HL-60/S4 treated with phorbol 12-myristate 13-acetate at 8.2 ng/mL for 4 days and 3 days (cell line): ENCODE results near the gene TSHZ3.

Source experiments
- in situ Hi-C: fragments of 300-500 bp; cut with MboI; formaldehyde crosslinking; loops from 2 replicates; pipeline ENCODE4 v1.15.0; 2022; ENCODE audit warnings: low sequenced_read_pairs

Gene TSHZ3

DNA sequence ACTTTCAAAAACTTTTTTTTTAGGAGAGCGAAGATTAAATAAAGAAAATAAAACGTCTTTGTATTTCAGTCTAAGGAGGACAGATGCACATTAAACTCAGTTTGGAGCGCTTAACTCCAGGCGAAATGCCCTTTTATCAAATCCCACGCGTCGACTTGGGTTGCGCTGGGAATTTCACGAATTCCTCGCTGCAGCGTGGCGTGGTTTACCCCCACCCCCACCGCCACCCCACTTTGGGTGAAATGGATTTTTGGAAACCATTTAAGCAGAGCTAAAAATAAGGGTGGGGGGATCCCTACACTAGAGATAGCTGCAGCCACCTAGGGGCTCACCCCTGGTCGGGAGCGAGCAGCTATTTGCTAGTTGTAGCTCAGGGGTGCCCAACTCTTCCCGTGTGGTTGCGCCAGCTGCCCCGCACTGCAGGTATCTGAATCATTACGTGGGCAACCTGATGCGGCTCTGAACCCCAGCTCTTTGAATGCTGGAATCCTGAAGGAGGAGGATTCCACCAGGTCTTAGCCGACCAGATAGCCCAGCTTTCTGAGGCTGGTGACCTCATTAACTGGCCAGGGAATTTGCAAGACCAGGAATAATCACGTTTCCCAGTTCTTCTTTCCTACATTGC is 6.5 kb upstream of the TSHZ3 start:
- in situ Hi-C loops, result no loop called here

DNA sequence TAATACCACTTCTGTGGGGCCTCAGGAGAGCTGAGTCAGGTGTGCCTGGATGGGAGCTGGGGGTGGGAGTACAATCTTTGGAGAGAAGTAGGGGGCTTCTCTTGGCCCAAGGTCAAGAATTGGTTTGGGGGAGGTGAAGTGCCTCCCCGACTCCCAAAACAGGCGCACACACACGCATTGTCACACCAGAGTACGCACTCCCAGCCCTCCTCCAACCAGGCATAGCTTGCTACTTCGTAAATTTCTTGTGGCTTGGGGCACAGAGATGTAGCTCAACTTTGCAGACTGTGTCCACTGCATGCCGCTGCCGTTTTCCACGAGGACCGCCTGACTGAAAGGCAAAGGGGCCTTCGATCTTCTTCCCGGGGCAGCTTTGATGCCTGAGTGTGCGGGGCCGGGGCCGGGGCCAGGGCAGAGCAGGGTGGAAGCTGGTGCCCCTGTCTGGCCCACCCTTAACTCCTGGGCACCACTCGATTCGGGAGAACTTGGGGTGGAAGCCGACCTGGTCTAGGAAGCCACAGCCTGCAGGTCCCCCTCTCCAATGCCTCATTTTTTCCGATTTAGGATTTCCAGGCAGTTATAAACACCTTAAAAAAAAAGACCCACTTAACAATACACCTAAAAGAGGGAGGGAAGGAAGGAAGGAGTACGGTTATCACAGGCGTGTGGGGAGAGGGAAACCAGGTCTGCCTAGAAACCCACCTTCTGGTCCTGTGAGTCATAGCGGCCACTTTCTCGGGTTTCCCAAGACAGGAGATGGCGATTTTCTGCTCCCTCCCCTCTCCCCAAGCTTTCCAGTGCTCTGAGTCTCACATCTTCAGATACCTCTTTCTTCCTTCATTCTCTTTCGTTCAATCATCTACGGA is 5.8 kb upstream of the TSHZ3 start:
- in situ Hi-C loops, result no loop called here

DNA sequence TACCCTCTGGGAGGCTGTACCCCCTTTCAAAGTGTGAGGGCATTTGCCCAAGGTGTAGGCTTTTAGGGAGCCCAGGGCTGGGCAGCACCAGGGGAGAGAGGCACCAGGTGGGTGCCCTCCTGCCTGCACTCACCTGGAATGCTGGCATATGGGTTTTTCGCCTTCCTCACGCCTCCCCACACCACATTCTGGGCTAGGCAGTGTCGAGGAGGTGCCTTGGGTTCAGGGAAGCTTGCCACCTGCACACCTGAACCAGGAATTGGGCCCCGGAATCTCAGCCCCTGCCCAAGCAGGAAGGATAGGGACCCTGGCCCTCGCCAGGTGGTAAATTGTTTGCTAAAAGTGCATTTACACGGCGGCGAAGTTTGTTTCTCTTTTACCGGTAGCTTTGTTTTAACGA is 5.1 kb upstream of the TSHZ3 start:
- in situ Hi-C loops, result no loop called here

DNA sequence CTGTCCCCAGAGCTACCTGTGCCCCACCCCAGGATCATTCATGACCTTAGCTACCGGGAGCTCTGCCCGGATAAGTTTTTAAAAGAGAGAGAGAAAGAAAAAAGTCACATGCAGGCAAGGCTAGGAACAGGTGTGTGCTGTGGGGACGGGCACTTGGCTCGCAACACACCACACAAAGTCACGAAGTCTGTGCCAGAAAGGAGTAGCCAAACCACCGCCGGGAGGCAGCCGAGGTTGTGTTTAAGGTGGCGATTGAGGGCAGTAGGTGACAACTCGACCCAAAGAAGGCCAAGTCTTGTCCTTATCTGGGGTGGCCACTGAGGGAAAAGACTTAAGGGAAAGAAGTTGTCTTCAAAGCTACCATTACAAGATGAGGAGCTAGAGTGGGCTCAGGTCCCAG is 4.6 kb upstream of the TSHZ3 start:
- in situ Hi-C loops, result no loop called here

DNA sequence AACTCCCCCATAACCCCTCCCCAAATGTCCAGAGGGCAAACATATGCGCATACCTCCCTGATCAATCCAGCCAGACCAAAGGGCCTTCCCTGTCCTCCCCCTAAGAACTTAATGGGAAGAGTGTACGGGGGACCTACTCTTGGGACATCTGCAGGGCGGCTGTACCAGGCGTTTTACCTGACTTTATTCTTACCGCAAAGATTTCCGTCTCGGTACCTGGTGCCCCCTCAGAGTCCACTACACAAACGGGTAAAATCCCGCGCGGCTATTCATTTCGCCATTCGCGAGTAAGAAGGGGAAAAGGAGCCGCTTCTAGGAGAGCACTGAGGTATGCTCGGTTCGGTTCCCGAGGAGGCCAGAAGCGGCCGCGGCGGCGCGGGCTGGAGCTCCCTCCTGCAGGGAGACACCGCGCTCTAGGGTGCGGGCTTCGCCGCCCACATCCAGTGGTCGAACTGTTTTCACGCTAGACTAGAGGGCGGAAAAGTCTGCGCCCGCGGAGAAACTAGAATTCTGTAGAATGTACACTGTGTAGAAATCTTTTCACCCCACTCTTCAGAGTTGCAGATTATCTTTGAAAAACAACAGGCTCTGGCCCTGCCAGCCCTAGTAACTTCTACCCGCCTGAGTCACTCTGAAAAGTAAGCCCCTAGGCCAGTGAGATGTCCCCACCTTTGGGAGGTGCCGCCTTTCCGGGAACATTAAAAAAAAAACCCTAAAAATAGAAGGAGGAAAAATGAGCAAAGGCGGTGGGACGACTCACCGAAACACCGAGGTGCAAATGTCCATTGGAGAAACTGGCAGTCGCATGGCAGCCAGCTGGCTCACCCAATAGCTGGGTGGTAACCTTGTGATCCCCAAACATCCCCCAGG is 3.8 kb upstream of the TSHZ3 start:
- in situ Hi-C loops, result no loop called here

DNA sequence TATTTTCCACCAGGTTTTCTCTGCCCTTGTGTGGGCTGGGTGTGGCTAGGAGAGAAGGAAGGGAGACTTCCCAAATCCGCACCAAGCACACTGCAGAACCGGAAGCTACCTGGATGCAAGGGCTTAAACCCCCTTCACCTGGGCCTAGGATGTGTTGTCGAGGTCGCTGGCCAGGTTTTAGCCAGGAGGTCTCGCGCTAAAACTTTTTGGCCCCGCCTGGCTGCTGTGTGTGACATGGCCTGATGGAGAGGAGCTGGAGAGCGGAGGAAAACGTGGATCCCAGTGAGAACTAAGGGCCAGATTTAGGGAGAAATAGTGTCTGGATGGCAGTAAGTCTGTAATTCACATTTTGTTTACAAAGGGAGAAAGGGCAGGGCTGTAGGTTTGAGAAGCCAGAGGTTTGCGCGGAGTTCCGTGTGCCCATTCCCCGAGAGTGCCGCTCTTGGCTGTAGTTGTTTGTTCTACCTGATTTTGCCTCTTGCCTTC is 3.1 kb upstream of the TSHZ3 start:
- in situ Hi-C loops, result no loop called here

DNA sequence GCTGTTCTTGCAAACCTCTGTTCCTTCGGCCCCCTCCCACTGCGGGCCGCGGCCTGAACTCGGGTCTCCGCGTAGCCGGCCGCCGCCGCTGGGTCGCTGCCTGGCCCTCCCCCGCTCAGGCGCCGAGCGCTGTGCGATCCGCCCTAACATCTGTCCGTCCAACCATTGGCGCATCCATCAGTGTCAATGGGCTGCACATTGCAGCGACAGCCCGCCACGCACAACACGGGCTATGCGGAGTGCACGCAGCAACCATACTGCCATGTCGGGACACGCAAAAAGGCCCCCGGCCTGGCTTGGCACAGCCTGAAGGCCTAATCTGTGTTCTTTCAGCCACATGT is 2.6 kb upstream of the TSHZ3 start:
- in situ Hi-C loops, result no loop called here

DNA sequence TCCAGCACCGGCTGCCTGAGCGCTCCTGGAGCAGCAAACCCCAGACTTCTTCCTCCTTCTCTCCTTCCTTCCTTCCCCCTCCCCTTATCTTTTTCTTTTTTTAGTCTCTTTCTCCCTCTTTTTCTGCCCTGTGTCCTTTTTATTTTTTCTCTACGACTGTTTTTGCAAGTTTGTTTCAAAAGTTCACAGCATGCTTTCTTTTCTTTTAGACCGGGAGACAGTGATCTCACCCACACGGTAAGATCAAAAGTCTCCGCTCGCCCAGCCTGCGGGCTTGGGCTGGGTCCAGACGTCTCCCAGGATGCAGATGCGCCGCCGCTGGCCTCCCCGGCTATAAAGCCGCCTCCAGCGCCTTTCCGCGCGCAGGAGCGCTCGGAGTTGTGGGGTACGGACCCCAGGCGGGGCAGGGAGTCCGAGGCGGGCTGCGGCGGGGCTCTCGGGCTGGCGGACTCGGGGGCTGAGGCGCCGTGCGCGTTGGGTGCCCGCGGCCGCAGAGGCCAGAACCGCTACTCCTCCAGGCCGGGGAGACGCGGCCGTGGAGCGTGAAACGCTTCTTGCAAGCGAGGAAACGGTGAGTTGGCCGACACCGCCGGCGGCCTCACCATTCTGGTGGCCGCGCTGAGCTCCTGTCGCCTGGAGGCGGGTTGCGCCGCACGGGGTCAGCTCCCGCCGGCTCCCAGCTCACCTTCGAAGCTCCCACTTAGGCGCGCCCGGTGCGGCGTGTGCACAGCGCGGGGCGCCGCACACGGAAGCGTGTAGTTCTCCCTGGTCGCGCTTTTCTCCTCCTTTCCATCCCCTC is 2.0 kb upstream of the TSHZ3 start:
- in situ Hi-C loops, result no loop called here

DNA sequence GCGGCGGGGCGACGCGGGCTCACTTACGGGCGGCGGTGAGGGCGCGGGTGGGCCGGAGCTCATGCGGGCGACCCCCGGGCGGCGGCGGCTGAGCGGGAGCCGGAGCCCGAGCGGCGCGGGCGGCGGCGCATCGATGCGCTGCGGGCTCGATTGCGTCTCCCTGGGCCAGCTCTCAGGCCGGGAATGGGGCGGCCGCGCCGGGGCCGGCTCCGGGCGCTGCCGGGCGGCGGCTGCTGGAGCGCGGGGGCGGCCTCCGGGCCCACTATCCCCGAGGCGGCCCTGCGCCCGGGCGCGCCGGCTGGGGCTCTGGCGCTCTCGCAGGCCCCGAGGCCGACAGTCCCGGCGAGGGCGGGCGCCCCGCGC is 1.4 kb upstream of the TSHZ3 start:
- in situ Hi-C loops, result no loop called here

DNA sequence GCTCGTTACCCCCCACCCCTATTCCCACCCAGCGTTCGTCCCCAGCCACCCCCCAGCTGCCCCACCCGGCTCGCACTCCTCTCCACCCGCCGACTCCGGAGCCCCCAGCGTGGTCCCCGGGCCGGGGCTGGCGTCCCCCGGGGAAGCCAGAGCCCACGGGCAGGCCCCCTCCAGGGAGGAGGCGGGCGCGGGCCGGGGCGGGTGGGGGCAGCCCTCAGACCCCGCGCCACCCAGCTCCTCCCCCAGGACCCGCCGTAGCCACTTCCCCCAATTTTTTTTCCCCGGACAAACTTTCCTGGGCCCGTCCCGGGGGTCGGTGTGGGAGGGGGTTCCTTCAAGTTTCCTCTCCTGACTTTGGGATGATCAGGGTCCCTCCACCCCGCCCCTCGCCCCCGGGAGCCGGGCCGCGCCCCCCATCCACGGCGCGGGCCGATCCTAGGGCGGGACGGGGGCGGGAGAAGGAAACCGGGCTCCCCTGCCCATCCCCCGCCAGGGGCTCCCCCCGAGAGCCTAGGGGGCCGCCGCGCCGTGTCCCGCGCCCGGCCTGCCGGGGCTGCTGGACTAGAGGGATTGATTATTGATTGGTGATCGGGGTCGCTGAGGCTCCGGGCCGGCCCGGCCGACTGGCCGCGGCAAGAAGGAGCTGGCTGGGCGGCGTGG is 927 bp upstream of the TSHZ3 start:
- in situ Hi-C loops, result no loop called here

DNA sequence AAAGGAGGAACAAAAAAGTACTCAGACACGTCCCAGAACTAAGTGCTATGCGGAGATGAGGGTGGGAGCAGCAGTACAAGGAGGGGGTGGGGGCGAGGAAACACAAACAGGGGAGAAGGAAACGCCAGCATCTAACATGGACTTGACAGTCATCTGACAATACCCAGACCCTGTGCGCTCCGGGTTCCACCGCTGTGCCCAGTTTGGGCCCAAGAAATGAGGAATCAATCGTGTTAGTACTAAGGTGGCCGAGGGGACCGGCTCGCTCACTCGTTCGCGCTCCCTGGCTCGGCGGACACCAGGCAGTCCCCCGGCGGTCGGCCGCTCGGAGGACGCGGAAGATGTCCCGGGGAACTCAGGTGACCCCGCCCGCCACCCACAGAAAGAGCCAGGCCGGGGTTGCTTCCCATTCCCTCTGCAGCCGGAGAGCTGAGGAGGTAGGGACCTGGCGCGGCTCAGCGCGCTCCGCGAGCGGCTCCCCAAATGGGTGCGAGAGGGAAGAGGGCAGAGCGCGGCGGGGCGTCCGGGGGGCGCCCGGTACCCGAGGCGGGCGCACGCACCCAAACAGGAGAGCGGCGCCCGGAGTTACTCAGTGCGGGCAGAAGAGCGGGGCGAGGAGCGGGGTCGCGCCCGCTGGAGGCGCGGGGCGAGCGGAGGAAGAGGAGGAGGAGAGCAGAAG is 616 bp downstream of the TSHZ3 start:
- in situ Hi-C loops, result no loop called here

DNA sequence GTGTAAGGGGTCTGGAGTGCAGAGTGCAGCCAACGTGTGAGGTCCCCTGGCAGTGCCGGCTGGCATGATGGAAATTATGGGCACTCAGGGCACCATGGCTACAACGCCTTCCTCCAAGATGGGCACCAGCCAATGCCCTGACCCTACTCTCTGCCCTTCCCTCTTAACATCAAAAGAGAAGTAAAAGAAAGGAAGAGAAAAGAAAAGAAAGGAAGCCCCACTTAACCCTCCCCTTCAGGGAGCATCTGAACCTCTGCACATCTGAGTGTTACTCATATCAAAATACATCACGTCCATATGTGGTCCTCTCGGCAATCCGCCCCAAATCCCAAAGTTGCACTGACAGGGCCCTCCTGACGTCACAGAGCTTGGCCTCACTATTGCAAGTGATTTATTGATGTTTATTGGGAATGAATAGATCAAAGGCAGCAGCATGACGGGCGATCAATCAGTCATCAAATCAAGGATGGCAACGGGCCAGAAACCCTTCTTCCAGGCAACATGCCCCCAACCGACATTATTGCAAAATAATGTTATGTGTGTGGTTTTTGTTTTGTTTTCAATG is 1.3 kb downstream of the TSHZ3 start:
- in situ Hi-C loops, result no loop called here

DNA sequence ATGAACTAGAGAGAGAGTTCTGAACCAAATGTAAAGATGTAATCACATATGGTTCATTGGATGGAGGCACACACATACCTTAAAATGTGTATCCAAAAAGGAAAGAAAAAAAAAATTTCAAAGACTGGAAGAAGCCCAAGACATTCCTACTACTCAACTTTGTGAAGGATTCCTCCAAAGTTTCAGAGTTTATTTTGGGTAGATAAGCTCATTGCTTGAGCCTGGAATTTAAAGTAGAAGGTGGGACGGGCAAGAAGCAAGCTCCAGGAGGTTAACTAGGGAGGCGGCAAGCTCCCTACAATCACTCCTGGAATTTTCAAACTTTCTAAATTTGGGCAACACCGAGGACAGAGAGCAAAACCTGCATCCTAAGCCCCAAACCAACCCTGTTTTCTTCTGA is 1.9 kb downstream of the TSHZ3 start:
- in situ Hi-C loops, result no loop called here

DNA sequence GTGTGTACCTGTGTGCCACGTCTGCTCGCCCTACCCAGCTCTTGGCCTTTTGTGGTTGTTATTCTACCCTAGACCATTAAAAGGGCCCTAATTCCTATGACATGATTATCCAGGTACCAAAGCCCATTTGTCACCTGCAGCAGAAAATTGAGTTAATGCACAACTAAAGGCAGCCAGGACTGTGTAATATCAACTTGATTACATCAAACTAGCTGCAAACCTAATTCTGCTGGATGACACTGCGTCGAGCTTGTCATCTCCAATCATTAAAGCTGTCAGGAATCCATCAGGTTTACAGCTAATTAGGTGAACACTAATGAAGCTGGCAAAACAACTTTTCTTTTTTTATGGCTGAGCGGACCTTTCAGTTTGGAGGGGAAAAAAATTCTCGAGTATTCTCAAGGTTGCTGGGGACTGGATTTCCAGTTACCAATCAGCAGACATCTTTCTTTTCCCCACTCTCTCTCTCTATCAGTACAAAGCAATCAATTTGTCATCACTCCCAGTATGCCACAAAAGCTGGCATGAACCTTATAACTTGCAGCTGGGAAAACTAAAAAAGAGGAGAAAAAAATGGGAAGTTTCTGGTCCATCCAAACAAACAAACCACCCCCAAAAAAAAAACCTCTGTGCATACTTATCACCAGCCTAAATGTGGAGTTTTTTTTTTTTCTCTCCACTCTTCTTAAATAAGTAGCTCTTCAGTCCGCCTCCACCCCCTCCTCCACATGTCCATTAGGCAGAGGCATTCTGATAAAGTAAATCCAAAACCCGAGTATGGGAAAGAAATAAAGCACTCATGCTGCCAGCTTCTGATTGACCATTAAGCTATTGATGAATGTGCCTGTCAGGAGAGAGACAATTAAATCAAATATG is 2.8 kb downstream of the TSHZ3 start:
- in situ Hi-C loops, result no loop called here

DNA sequence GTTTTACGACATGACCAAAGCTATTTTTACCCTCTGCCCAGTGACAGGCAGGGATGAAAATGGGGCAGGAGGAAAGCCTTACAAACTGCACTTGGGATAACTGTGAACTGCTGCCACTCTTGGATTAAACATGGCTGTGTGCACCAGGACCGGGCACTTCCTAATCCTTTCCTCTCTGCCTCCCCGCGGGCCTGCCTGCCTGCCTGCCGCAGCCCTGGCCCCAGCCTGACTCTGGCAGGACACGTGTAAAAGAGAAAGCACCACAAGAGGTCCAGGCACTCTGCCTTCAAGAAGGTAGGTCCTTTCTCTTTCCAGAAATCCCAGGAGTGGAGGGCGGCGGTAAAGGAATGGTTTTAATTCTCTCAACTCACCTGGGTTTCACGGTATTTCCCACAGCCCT is 4.8 kb downstream of the TSHZ3 start:
- in situ Hi-C loops, result no loop called here

DNA sequence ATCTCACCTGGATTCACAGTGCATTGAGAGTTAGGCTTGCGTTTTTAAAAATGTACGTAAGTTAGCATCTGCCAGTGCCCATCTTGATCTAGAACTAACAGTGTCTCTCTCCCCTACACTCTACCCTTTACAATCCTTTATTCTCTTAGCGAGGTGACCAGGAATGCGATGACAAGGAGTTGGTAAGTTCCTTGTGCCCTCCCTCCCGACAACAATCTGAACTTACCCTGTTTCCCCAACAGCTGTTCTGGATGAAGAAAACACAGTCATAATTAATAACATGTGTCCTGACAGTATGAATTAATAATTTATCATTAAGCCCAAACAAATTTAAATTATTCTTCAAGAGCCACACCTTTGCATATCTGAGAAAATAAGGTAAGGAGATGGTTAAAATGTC is 6.3 kb downstream of the TSHZ3 start:
- in situ Hi-C loops, result no loop called here

DNA sequence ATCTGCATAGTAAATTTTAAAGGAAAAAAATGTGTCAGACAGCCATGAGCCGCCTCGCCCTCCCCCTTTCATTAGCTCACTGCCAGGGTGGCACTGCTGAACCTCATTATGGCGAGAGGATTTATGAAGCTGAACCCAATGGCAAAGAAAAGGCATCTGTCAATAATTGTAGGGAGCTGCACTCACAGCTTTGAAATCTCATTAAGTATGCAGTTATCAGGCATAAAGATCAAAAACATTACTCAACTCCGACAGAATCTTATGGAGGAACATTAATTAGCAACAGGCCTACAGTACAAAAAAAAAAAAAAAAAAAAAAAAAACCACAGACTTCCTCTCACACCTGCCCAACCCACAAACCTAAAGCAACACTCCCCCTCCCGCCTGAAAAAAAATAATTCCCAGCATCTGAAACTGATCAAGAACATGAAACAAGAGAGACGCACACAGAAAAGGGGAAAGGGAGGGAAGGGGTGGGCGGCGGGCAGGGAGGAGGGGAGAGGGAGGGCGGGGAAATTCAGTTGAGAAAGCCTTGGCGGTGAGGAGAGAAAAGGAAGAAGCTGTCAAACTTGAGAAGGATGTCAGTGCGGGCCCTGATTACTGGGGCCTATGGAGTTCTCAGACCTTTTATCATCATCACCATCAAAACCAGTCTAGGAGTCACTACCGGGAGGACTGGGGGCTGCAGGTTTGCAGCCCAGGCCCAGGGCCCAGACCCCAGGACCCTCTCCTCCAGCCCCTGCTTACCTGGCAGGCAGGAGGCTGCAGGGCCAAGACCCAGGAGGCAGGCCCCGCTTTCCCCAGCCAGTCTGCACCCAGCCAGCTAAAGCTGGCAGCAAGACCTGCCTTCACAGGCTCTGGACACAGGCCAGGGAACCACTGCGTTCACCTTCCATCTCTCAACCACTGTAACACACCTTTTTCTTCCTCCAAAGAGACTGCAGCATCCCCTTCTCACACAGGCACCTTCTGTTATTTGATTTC is 8.9 kb downstream of the TSHZ3 start:
- in situ Hi-C loops, result no loop called here
